Breast epithelium (tissue), 3 donors: Measurements from ENCODE around the gene IGFBP3.

ENCODE experiments used
- CTCF ChIP-seq, 3 donors: fragments of 450-650 bp; IDR thresholded peaks; one replicate each; pipeline ENCODE4 v1.5.1; 2016 to 2017; ENCODE audit warnings: antibody characterized with exemption in 3 of 3, mild to moderate bottlenecking in 3 of 3, moderate library complexity in 3 of 3
- POLR2A ChIP-seq: fragments of 450-650 bp; IDR thresholded peaks from one replicate; pipeline ENCODE4 v1.6.1; 2016; ENCODE audit warnings: antibody characterized with exemption, mild to moderate bottlenecking, moderate library complexity
- POLR2AphosphoS5 ChIP-seq, 3 donors: sonication (generic); formaldehyde crosslinking; IDR thresholded peaks; one replicate each; pipeline ENCODE4 v1.6.1; 2017; ENCODE audit warnings: antibody characterized with exemption in 3 of 3

DNA sequence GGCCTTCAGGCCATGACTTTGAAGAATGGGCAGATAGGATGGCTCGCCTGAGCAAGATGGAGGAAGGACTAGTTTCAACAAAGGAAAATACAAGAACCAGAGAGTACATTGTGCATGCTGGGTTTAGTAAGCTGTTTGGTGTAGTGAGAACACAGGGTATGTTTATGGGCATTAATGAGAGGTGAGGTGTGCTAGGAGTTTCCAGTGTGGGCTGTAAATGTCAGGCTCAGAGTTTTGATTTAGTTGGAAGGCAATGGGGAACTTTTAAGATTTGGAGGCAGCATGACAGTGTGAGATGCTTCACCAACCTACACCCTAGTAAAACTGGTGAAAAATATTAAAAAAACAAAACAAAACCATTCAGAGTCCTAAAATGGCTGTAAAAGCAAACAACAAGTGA lies 19.5 kb downstream of the IGFBP3 start:
- TF ChIP-seq CTCF (IDR thresholded peaks at IDR 0.05): no peak
- TF ChIP-seq POLR2A: no peak
- no peak for TF ChIP-seq POLR2AphosphoS5 (IDR thresholded peaks at IDR 0.05)
